Calu3 (cell line): ENCODE measurements around the gene AMN. TPM values are rescaled to one million over a fixed set of nuclear protein-coding genes. Genes with fewer than 3 reads are reported as not detected.

Experiments
- BruUV-seq: library from RNA; stranded (reverse); fragments of 400-500 nt; replicated peaks from 2 replicates; lab custom pipeline; 2021; lab: Mats Ljungman, UMichigan
- CTCF ChIA-PET: fragments of 300-600 bp; sonication (Branson Sonifier 250); formaldehyde crosslinking; loops from one replicate; lab custom pipeline; 2022; ENCODE audit warnings: antibody characterized with exemption; lab: Charles Lee
- DNase-seq: peaks from one replicate; pipeline ENCODE4 v3.0.0; 2022
- H3K27ac Mint-ChIP-seq: one replicate; pipeline ENCODE4 v1.8.0; 2022; ENCODE audit warnings: mixed read lengths; ENCODE audit not compliant: unreplicated experiment
- H3K27me3 Mint-ChIP-seq: one replicate; pipeline ENCODE4 v1.8.0; 2022; ENCODE audit warnings: mixed read lengths; ENCODE audit not compliant: unreplicated experiment
- H3K36me3 Mint-ChIP-seq: one replicate; pipeline ENCODE4 v1.8.0; 2022; ENCODE audit warnings: mild to moderate bottlenecking, moderate library complexity, mixed read lengths; ENCODE audit not compliant: insufficient read depth, unreplicated experiment
- H3K4me1 Mint-ChIP-seq: one replicate; pipeline ENCODE4 v1.8.0; 2022; ENCODE audit warnings: mild to moderate bottlenecking, low read depth, mixed read lengths; ENCODE audit not compliant: unreplicated experiment
- H3K4me3 Mint-ChIP-seq: one replicate; pipeline ENCODE4 v1.8.0; 2022; ENCODE audit warnings: mild to moderate bottlenecking, low read depth, moderate library complexity, mixed read lengths; ENCODE audit not compliant: unreplicated experiment
- H3K9me3 Mint-ChIP-seq: one replicate; pipeline ENCODE4 v1.8.0; 2022; ENCODE audit warnings: low read depth, mixed read lengths; ENCODE audit not compliant: unreplicated experiment
- intact Hi-C: fragments of 100-400 bp; cut with micrococcal nuclease; formaldehyde crosslinking; loops from one replicate; pipeline ENCODE4 v1.10.0; 2022; ENCODE audit not compliant: unreplicated experiment
- total RNA-seq: library from RNA; stranded (reverse); gene quantifications from 2 replicates; pipeline ENCODE4 v1.2.3, GENCODE V29; 2022
- TF ChIP-seq, protein P1 (sequence below): fragments of 200-600 bp; IDR thresholded peaks from one replicate; pipeline ENCODE4 v1.8.0; 2022; ENCODE audit warnings: antibody characterized with exemption; ENCODE audit not compliant: unreplicated experiment

The AMN gene
- total RNA-seq, 1 experiment from 2014 or later = 13.7 TPM

DNA sequence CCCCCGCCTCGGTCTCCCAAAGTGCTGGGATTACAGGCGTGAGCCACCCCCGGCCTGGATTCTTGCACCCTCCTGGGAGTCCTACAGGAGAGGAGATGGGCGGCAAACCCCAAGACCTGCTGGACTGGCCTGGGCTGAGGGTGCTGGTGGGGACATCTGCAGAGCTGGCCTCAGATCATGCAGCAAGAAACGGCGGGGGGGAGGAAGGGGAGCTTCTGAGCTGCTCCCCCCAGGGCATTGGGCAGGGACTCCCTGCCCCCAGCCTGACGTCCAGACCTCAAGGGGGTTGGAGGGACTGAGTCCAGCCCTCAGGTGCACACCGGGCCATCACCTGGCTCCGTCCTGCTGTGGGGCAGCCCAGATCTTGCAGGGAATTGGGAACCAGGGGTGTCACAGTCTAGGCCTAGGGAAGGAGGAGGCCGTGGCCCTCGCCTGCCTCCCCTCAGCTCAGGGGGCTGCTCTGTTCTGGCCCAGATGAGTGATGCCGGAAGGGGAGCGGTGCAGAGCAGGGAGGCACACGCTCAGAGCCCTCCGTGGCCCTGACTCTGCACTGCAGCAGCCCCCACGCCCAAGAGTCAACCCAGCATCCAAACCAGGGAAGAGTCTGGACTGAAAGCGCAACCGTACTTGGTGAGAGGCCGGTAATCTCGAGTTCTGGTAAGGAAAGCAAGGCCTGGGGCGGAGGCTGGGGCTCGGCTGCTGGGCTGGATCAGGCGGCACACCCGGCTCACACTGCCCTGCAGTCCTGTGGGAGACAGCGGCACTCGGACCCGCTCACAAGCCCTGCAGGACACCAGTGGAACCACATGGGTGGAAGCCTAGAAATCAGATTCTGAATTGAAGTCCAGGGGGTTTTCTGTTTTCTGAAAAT, 8.9 kb upstream of the AMN start:
- intact Hi-C loops = no loop called here

GRCh38 chr14:102914474-102915291, 7.8 kb upstream of the AMN start:
- BruUV-seq = no TSS peak
- intact Hi-C loops = no loop called here
- TF ChIP-seq, protein P1, sequence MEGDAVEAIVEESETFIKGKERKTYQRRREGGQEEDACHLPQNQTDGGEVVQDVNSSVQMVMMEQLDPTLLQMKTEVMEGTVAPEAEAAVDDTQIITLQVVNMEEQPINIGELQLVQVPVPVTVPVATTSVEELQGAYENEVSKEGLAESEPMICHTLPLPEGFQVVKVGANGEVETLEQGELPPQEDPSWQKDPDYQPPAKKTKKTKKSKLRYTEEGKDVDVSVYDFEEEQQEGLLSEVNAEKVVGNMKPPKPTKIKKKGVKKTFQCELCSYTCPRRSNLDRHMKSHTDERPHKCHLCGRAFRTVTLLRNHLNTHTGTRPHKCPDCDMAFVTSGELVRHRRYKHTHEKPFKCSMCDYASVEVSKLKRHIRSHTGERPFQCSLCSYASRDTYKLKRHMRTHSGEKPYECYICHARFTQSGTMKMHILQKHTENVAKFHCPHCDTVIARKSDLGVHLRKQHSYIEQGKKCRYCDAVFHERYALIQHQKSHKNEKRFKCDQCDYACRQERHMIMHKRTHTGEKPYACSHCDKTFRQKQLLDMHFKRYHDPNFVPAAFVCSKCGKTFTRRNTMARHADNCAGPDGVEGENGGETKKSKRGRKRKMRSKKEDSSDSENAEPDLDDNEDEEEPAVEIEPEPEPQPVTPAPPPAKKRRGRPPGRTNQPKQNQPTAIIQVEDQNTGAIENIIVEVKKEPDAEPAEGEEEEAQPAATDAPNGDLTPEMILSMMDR = no peak
- Mint-ChIP-seq H3K4me3 (no peak overlapping the region), H3K4me1 (no peaks in the 10 kb centered on the region), H3K9me3 (no peaks in the 10 kb centered on the region), H3K27me3 (no peaks in the 10 kb centered on the region), H3K36me3 (peaks cover 7% of the 10 kb centered on the region), H3K27ac (no peak overlapping the region)
- CTCF ChIA-PET = no interaction called here
- no peak for DNase-seq

More for the DNA sequence above, 8.9 kb upstream of the AMN start:
- Mint-ChIP-seq H3K4me1 (no peaks in the 10 kb centered on the region), H3K27ac (no peak overlapping the region), H3K36me3 (peaks cover 10% of the 10 kb centered on the region), H3K9me3 (no peaks in the 10 kb centered on the region), H3K4me3 (no peak overlapping the region), H3K27me3 (no peaks in the 10 kb centered on the region)
- DNase-seq = no peak
- TF ChIP-seq, protein P1 = no peak
- no TSS peak for BruUV-seq
- CTCF ChIA-PET = interaction anchor here (0.6 kb wide), 1 partner anchor 15 kb away, joined by 4 read pairs; no protein-coding TSS in a partner anchor

GRCh38 chr14:102915292-102916110, 7.0 kb upstream of the AMN start:
- intact Hi-C loops = no loop called here
- TF ChIP-seq, protein P1 = no peak
- no peaks in the 10 kb centered on the region for H3K27me3 Mint-ChIP-seq
- H3K27ac Mint-ChIP-seq = no peak overlapping the region
- no peaks in the 10 kb centered on the region for H3K36me3 Mint-ChIP-seq
- H3K9me3 Mint-ChIP-seq = no peaks in the 10 kb centered on the region
- no peaks in the 10 kb centered on the region for H3K4me1 Mint-ChIP-seq
- no peak overlapping the region for H3K4me3 Mint-ChIP-seq
- no peak for DNase-seq
- CTCF ChIA-PET = no interaction called here
- BruUV-seq = no TSS peak

DNA sequence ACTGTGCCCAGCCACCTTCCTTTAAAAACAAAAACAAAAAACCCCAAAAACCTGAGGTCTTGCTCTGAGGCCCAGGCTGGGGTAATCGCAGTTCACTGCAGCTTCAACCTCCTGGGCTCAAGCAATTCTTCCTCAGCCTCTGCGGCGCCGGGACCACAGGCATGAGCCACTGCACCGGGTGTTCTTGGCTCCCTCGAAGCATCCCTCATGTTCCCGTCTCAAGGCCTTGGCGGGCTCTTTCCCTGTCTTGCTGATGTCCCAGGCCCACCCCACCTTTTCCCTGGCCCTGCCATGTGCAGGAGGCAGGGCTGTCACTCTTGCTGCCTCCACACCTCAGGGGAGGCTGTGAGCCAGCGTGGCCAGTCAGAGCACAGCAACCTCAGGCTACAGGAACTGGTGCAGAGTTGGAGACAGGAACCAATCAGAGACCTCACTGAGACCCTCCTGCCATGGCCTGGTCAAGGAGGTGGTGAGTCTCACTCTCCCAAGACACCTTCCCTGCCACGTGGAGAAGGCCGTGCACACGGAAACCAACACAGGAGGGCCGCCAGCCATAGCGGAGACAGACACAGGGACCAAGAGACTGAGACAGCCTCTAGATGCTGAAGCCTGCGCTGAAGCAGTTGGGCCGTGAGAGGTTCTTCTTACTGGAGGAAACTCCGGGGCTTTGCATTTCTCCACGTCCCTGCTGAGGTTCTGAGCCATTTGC, 6.0 kb upstream of the AMN start:
- intact Hi-C loops = no loop called here
- no peak for DNase-seq
- no TSS peak for BruUV-seq
- CTCF ChIA-PET = no interaction called here
- Mint-ChIP-seq H3K27me3 (no peaks in the 10 kb centered on the region), H3K27ac (no peak overlapping the region), H3K4me3 (no peak overlapping the region), H3K36me3 (no peaks in the 10 kb centered on the region), H3K4me1 (no peaks in the 10 kb centered on the region), H3K9me3 (no peaks in the 10 kb centered on the region)
- TF ChIP-seq, protein P1 = no peak
